DND-41 (cell line): Measurements from ENCODE around the gene TMCC2.

Experiments used
- EZH2 ChIP-seq: IDR thresholded peaks from 3 replicates; pipeline ENCODE4 v1.6.1; 2012; ENCODE audit warnings: borderline replicate concordance, low read depth, mild to moderate bottlenecking, moderate library complexity, low read length, inconsistent platforms; ENCODE audit not compliant: severe bottlenecking
- TF ChIP-seq, protein P1 (sequence below): IDR thresholded peaks from 2 replicates; pipeline ENCODE4 v1.5.1; 2012; ENCODE audit warnings: borderline replicate concordance, low read length, moderate library complexity, mild to moderate bottlenecking; ENCODE audit not compliant: poor library complexity, severe bottlenecking; ENCODE audit errors: extremely low read depth

DNA sequence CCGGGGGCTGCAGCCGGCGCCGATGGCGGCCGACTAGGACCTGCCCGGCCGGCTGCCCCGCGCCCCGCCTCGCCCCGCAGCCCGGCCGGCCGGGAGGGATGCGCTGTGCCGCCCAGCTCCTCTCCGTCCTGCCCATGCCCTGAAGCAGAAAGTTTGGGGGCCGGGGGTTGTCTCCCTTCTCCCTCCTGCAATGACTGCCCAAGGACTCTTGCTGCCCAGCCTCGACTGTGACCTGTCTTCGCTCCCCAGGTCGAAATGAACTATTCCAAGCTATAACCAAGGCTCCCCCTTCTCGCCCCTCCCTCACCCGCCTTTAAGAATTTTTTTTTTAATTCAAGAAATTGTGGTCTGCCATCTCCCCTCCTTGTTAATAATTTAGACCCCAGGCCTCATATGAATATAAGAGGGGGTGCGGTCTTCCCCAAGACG, 361 bp downstream of the TMCC2 start:
- no peak for TF ChIP-seq EZH2
- TF ChIP-seq, protein P1, sequence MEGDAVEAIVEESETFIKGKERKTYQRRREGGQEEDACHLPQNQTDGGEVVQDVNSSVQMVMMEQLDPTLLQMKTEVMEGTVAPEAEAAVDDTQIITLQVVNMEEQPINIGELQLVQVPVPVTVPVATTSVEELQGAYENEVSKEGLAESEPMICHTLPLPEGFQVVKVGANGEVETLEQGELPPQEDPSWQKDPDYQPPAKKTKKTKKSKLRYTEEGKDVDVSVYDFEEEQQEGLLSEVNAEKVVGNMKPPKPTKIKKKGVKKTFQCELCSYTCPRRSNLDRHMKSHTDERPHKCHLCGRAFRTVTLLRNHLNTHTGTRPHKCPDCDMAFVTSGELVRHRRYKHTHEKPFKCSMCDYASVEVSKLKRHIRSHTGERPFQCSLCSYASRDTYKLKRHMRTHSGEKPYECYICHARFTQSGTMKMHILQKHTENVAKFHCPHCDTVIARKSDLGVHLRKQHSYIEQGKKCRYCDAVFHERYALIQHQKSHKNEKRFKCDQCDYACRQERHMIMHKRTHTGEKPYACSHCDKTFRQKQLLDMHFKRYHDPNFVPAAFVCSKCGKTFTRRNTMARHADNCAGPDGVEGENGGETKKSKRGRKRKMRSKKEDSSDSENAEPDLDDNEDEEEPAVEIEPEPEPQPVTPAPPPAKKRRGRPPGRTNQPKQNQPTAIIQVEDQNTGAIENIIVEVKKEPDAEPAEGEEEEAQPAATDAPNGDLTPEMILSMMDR, result no peak
